ENCODE data around the gene PRRC2B. TPM values are rescaled to one million over a fixed set of nuclear protein-coding genes. Genes with fewer than 3 reads are reported as not detected.
"Not testable (repeated sequence)": the region's sequence is repeated elsewhere in the genome, so short reads cannot be mapped to it uniquely, and the experiment has no call there.

The PRRC2B gene
- total RNA-seq, 1 donor = 70.9 TPM

GRCh38 chr9:131395157-131396098, 1.5 kb downstream of the PRRC2B start:
- Histone ChIP-seq H3K4me1 (ENCODE audit: insufficient read depth, low read length) (peaks cover 47% of the 10 kb centered on the region), H3K27ac (ENCODE audit: low read depth, low read length) (peak overlapping the region; percentile 69), H3K4me3 (ENCODE audit: insufficient read depth, low read length) (peak overlapping the region; percentile 71), H3K36me3 (ENCODE audit: insufficient read depth, low read length) (peaks cover 6% of the 10 kb centered on the region), H3K79me2 (ENCODE audit: insufficient read depth, low read length) (peaks cover 59% of the 10 kb centered on the region), H3K9me3 (ENCODE audit: low read depth, low read length) (no peaks in the 10 kb centered on the region), H4K20me1 (ENCODE audit: insufficient read depth, low read length) (peaks cover 47% of the 10 kb centered on the region), H3K27me3 (ENCODE audit: insufficient read depth, low read length) (no peaks in the 10 kb centered on the region), H2AFZ (ENCODE audit: low read length) (no peak overlapping the region), H3K4me2 (ENCODE audit: insufficient read depth, low read length) (peak overlapping the region; percentile 98)
- TF ChIP-seq CTCF (IDR thresholded peaks at IDR 0.05; ENCODE audit: extremely low read depth, low read depth, low read length) = no peak
- peak; percentile 84 for DNase-seq (ENCODE audit: insufficient read length, low spot score, missing footprints)

- H2AFZ ChIP-seq (ENCODE audit: low read length); H3K36me3 ChIP-seq (ENCODE audit: insufficient read depth, low read length); H3K27me3 ChIP-seq (ENCODE audit: insufficient read depth, low read length); H3K9me3 ChIP-seq (ENCODE audit: low read depth, low read length); DNase-seq (ENCODE audit: insufficient read length, low spot score, missing footprints): not testable (repeated sequence)
- Histone ChIP-seq H3K4me1 (ENCODE audit: insufficient read depth, low read length) (peaks cover 47% of the 10 kb centered on the region), H4K20me1 (ENCODE audit: insufficient read depth, low read length) (peaks cover 53% of the 10 kb centered on the region), H3K79me2 (ENCODE audit: insufficient read depth, low read length) (peaks cover 66% of the 10 kb centered on the region), H3K27ac (ENCODE audit: low read depth, low read length) (peak overlapping the region; percentile 69), H3K4me2 (ENCODE audit: insufficient read depth, low read length) (peak overlapping the region; percentile 98), H3K4me3 (ENCODE audit: insufficient read depth, low read length) (peak overlapping the region; percentile 71)
Observed at GRCh38 chr9:131396099-131396479, 2.2 kb downstream of the PRRC2B start.

GRCh38 chr9:131396626-131397025, 2.7 kb downstream of the PRRC2B start:
- Histone ChIP-seq H3K79me2 (ENCODE audit: insufficient read depth, low read length) (peaks cover 71% of the 10 kb centered on the region), H4K20me1 (ENCODE audit: insufficient read depth, low read length) (peaks cover 57% of the 10 kb centered on the region), H3K27me3 (ENCODE audit: insufficient read depth, low read length) (no peaks in the 10 kb centered on the region), H3K36me3 (ENCODE audit: insufficient read depth, low read length) (peaks cover 6% of the 10 kb centered on the region), H3K27ac (ENCODE audit: low read depth, low read length) (peak overlapping the region; percentile 77), H3K4me1 (ENCODE audit: insufficient read depth, low read length) (peaks cover 50% of the 10 kb centered on the region), H2AFZ (ENCODE audit: low read length) (no peak overlapping the region), H3K4me3 (ENCODE audit: insufficient read depth, low read length) (peak overlapping the region; percentile 55), H3K4me2 (ENCODE audit: insufficient read depth, low read length) (peak overlapping the region; percentile 98), H3K9me3 (ENCODE audit: low read depth, low read length) (no peaks in the 10 kb centered on the region)
- TF ChIP-seq CTCF (IDR thresholded peaks at IDR 0.05; ENCODE audit: extremely low read depth, low read depth, low read length) = no peak
- no peak for DNase-seq (ENCODE audit: insufficient read length, low spot score, missing footprints)

- Histone ChIP-seq H3K36me3 (ENCODE audit: insufficient read depth, low read length) (peaks cover 6% of the 10 kb centered on the region), H3K4me2 (ENCODE audit: insufficient read depth, low read length) (peak overlapping the region; percentile 98), H3K9me3 (ENCODE audit: low read depth, low read length) (no peaks in the 10 kb centered on the region), H3K4me3 (ENCODE audit: insufficient read depth, low read length) (peak overlapping the region; percentile 55), H3K4me1 (ENCODE audit: insufficient read depth, low read length) (peaks cover 56% of the 10 kb centered on the region), H3K27ac (ENCODE audit: low read depth, low read length) (peak overlapping the region; percentile 77), H4K20me1 (ENCODE audit: insufficient read depth, low read length) (peaks cover 62% of the 10 kb centered on the region), H2AFZ (ENCODE audit: low read length) (no peak overlapping the region), H3K79me2 (ENCODE audit: insufficient read depth, low read length) (peaks cover 77% of the 10 kb centered on the region), H3K27me3 (ENCODE audit: insufficient read depth, low read length) (no peaks in the 10 kb centered on the region)
- peak; percentile 75 for DNase-seq (ENCODE audit: insufficient read length, low spot score, missing footprints)
- TF ChIP-seq CTCF (IDR thresholded peaks at IDR 0.05; ENCODE audit: extremely low read depth, low read depth, low read length) = no peak
Observed at GRCh38 chr9:131397100-131397790, 3.4 kb downstream of the PRRC2B start.

Data from osteoblast (primary cell).